HG02642 (cell line): ENCODE measurements around the gene PLD5.
A peak's percentile ranks its signal among the peaks of the same experiment; 100 is the strongest.
"Not testable (repeated sequence)": the region's sequence is repeated elsewhere in the genome, so short reads cannot be mapped to it uniquely, and the experiment has no call there.

Source experiments
- ATAC-seq: cut with Tn5 transposase; IDR thresholded peaks from one replicate; pipeline ENCODE4 v1.9.1; 2021; ENCODE audit warnings: mild to moderate bottlenecking; ENCODE audit not compliant: unreplicated experiment, poor library complexity

PLD5 gene

GRCh38 chr1:242086706-242087105 is 437.8 kb downstream of the PLD5 start:
- ATAC-seq, result no peak

DNA sequence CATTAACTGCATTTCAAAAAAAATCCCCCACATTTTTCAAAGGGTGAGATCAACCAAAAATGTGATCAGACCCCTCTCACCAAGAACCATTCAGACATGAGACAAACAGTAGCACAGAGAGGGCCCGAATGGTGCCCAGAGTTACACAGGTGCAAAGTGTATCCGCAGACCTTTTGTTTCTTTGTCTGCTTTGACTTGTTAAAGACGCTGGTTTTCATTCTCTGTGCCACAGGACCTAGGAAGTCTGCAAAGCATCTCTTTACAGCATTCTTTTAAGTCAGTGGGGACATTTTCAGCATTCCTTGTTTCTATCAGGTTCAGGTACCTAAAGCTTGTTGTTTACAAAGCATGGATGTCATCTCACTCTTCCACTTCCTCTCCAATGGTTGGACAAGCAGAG is 438.4 kb downstream of the PLD5 start:
- no peak for ATAC-seq

DNA sequence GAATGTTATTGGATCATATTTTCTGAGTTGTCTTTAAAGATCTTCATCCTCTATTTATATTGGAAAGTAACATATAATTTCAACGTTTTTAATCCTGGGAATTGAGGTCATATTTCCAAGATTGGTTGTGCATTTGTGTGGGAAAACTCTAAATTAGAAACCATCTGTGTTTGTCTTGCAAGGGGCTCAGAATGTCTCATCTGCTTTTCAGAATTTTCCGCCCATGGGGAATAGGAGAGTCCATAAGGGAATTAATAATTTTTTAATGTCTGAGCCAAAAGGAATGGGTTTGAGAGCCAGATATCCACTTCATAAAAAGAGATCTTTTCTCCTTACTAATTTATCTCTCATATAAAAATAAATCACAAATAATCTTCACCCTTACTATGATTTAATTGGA is 440.8 kb downstream of the PLD5 start:
- ATAC-seq, result no peak

DNA sequence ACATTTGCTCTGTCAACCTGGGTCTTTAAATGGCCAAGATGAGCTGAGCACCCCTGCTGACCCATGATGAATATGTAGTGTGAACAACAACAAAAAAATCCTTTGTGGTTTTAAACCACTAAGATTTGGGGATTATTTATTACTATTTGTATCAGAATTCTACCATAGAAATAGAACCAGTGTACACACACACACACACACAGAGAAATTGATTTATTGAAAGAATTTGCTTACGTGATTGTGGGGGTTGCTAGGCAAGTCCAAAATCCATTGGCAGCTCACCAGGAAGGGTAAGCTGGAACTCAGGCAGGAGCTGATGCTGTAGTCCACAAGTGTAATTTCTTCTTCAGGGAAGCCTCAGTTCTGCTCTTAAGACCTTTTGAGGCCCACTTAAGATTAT is 443.1 kb downstream of the PLD5 start:
- no peak for ATAC-seq

- no peak for ATAC-seq
Observed at GRCh38 chr1:242065813-242066212, 458.7 kb downstream of the PLD5 start.

DNA sequence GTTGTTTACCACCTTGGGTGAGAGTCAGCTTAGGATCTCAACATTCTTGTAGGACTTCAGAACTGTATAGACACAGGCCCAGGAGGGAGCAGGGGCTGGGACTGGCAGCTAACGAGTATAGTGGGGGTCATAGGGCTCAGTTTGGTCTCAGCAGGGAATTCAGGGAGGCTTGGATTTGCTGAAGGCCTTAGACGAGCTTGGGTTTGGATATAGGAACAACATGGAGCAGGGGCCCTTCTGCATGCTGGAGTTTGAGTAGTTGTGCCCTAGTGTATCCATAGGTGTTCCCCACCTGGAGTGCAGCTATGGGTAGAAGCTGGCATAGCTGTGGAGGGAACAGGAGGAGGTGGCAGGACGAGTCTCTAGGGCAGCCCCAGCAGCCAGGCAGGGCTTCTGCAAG is 462.2 kb downstream of the PLD5 start:
- no peak for ATAC-seq

GRCh38 chr1:242059976-242060375 is 464.5 kb downstream of the PLD5 start:
- no peak for ATAC-seq

DNA sequence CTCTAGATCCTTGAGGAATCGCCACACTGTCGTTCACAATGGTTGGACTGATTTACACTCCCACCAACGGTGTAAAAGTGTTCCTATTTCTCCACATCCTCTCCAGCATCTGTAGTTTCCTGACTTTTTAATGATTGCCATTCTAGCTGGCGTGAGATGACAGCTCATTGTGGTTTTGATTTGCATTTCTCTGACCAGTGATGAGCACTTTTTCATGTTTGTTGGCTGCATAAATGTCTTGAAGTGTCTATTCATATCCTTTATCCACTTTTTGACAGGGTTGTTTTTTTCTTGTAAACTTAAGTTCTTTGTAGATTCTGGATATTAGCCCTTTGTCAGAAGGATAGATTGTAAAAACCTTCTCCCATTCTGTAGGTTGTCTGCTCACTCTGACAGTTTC is 465.9 kb downstream of the PLD5 start:
- peak; percentile 78 for ATAC-seq

- not testable (repeated sequence) for ATAC-seq
Observed at GRCh38 chr1:242058181-242058580, 466.3 kb downstream of the PLD5 start.

DNA sequence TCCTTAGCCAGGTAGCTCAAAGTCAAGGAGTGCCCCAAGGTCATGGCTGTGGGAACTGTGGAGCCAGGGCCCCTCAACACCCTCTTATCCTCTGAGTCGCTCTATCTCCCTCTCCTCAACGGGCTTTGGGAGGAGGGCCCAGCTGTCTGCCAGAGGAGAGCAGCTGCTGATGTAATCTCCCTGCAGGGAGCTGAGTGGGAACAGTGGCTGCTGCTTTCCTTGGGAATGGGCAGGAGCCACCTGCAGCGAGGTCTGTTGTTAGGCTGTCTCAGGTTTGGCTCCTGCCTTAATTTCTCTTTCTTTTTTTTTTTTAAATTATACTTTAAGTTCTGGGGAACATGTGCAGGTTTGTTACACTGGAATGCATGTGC is 466.8 kb downstream of the PLD5 start:
- ATAC-seq, result no peak

GRCh38 chr1:242056988-242057744 is 467.3 kb downstream of the PLD5 start:
- no peak for ATAC-seq

DNA sequence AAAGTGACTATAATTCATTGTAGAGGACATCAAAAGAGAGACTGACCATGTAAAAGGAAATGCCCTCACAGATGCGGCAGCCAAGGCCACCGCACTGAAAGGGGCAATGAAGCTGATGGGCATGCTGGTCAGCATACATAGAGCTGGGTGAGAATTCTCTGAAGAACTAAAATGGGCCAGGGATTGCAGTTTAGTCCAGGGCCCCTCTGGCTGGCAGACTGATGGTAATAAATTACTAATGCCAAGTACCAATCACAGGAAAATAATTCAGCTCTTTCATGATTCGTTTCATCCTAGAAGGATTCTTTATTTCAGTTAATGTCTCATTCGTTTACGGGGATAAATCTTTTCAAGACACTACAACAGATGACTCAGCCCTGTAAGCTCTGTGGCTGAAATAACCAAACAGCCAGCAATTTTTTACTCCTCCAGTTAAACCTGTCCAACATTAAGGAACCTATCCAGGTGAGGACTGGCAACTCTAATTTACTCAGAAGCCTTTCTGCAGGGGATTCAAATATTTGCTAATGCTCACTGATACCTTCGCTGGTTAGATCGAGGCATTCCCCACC is 468.7 kb downstream of the PLD5 start:
- ATAC-seq, result no peak

DNA sequence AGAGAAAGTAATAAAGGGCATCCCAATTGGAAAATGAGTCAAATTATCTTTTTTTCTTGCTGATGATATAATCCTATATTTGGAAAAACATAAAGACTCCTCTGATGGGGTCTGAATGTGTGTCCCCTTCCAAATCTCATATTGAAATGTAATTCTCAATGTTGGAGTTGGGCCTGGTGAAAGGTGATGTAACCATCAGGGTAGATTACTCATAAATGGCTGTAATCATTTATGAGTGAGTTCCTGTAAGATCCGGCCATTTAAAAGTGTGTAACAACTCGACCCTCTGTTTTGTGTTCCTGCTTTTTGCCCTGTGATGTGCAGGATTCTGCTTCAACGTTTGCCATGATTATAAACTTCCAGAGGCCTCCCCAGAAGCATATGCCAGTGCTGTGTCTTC is 481.3 kb downstream of the PLD5 start:
- ATAC-seq, result no peak

DNA sequence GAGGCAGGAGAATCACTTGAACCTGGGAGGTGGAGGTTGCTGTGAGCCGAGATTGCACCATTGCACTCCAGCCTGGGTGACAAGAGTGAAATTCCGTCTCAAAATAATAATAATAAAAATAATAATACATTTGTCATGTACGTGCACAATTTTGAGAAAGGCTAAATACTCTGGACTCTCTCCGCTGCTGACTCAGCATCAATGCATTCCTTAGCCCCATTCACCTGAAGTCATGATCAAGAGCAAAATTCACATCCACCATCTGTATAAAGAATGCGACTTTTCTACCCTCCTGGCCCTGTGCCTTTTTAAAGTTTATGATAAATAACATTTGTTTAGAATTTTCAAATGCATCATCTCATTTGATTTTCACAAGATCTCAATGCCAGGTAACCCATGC is 490.1 kb downstream of the PLD5 start:
- ATAC-seq, result no peak

GRCh38 chr1:242033447-242033846 is 491.1 kb downstream of the PLD5 start:
- ATAC-seq, result no peak
